H1 (cell line): ENCODE measurements around the gene DDX23. TPM values are rescaled to one million over a fixed set of nuclear protein-coding genes. Genes with fewer than 3 reads are reported as not detected.
A peak's percentile ranks its signal among the peaks of the same experiment; 100 is the strongest.

Experiments used
- CTCF ChIA-PET: fragments of 300-600 bp; sonication (Branson Sonifier 250); formaldehyde crosslinking; loops from one replicate; lab custom pipeline; 2021; ENCODE audit not compliant: partially characterized antibody; lab: Charles Lee
- POLR2A ChIA-PET: fragments of 300-600 bp; sonication (Branson Sonifier 250); formaldehyde crosslinking; loops from one replicate; lab custom pipeline; 2021; ENCODE audit warnings: inconsistent platforms; ENCODE audit not compliant: partially characterized antibody; lab: Charles Lee
- DNase-seq, 2 experiments: peaks; one replicate each; pipeline versions ENCODE4 v3.0.0 to v3.0.0-alpha.2; 2010 to 2022; ENCODE audit warnings: low spot score in 2 of 2, low read depth in 1 of 2, mixed read lengths in 1 of 2
- FAIRE-seq: peaks from 2 replicates; lab custom pipeline; 2011; peaks lifted over from hg19 to GRCh38; lab: Jason Lieb, UNC
- H2AFZ ChIP-seq: 2 replicates; pipeline ENCODE4 v1.8.1; 2012; ENCODE audit warnings: low read length, inconsistent platforms
- H2AK5ac ChIP-seq: 2 replicates; pipeline ENCODE4 v1.6.1; 2013; ENCODE audit warnings: low read depth, low read length
- H2BK120ac ChIP-seq: replicated peaks from 2 replicates; pipeline ENCODE3; 2013; ENCODE audit warnings: low read depth, low read length, inconsistent platforms
- H2BK12ac ChIP-seq: 2 replicates; pipeline ENCODE4 v1.6.1; 2013; ENCODE audit warnings: low read depth, low read length
- H2BK15ac ChIP-seq: 2 replicates; pipeline ENCODE4 v1.6.1; 2013; ENCODE audit warnings: low read length
- H2BK20ac ChIP-seq: 2 replicates; pipeline ENCODE4 v1.6.1; 2013; ENCODE audit warnings: low read length
- H2BK5ac ChIP-seq: 2 replicates; pipeline ENCODE4 v1.6.1; 2013; ENCODE audit warnings: low read depth, low read length
- H3K14ac ChIP-seq: 2 replicates; pipeline ENCODE4 v1.6.1; 2013; ENCODE audit warnings: inconsistent platforms; ENCODE audit not compliant: insufficient read length
- H3K18ac ChIP-seq: 2 replicates; pipeline ENCODE4 v1.6.1; 2013; ENCODE audit warnings: low read length; ENCODE audit errors: extremely low read depth
- H3K23ac ChIP-seq: 2 replicates; pipeline ENCODE4 v1.6.1; 2013; ENCODE audit warnings: inconsistent platforms; ENCODE audit not compliant: insufficient read length
- H3K23me2 ChIP-seq: 2 replicates; pipeline ENCODE4 v1.6.1; 2013; ENCODE audit warnings: low read depth, low read length
- H3K27ac ChIP-seq: 2 replicates; pipeline ENCODE4 v1.6.1; 2011; ENCODE audit warnings: low read depth, low read length, inconsistent platforms
- H3K27me3 ChIP-seq, 4 experiments: replicated peaks in 1 of 4; 1 replicate in 1 of 4; 2 replicates in 3 of 4; pipeline versions ENCODE4 v1.6.1 to v1.8.1; 2011 to 2013; ENCODE audit warnings: low read length in 3 of 4, mild to moderate bottlenecking in 3 of 4, inconsistent platforms in 2 of 4, mixed read lengths in 2 of 4, moderate library complexity in 1 of 4; ENCODE audit not compliant: control insufficient read depth in 3 of 4, insufficient read depth in 3 of 4; ENCODE audit errors: extremely low read depth in 1 of 4
- H3K36me3 ChIP-seq, 4 experiments: 2 replicates each; pipeline versions ENCODE4 v1.6.1 to v1.8.1; 2011 to 2013; ENCODE audit warnings: mild to moderate bottlenecking in 4 of 4, low read length in 3 of 4, moderate library complexity in 2 of 4, control low read depth in 1 of 4, inconsistent platforms in 1 of 4; ENCODE audit not compliant: insufficient read depth in 4 of 4, control insufficient read depth in 2 of 4
- H3K4ac ChIP-seq: replicated peaks from 2 replicates; pipeline ENCODE3; 2013; ENCODE audit warnings: low read length, low read depth, mixed read lengths, inconsistent platforms; ENCODE audit not compliant: insufficient read length
- H3K4me1 ChIP-seq, 4 experiments: replicated peaks in 1 of 4; 1 replicate in 1 of 4; 2 replicates in 3 of 4; pipeline versions ENCODE4 v1.6.1 to v1.8.1; 2011 to 2013; ENCODE audit warnings: low read length in 3 of 4, inconsistent platforms in 2 of 4, mixed read lengths in 1 of 4; ENCODE audit not compliant: insufficient read depth in 4 of 4, control insufficient read depth in 3 of 4
- H3K4me2 ChIP-seq, 2 experiments: 2 replicates each; pipeline versions ENCODE4 v1.6.1 to v1.8.1; 2011 to 2013; ENCODE audit warnings: low read depth in 2 of 2, low read length in 2 of 2, control low read depth in 1 of 2, inconsistent platforms in 1 of 2, mild to moderate bottlenecking in 1 of 2; ENCODE audit not compliant: insufficient read depth in 1 of 2
- H3K4me3 ChIP-seq, 4 experiments: fragments of 200-600, 300-600 bp in 1 of 4; sonication (generic), shearing (Covaris generic), sonication (Bioruptor Twin) in 1 of 4; 2 replicates each; pipeline versions ENCODE4 v1.5.1 to v1.8.1; 2011 to 2016; ENCODE audit warnings: low read length in 4 of 4, low read depth in 3 of 4, control low read depth in 2 of 4, inconsistent platforms in 2 of 4, mild to moderate bottlenecking in 2 of 4, mixed read lengths in 1 of 4, moderate library complexity in 1 of 4; ENCODE audit not compliant: insufficient read depth in 2 of 4; ENCODE audit errors: extremely low read depth in 1 of 4
- H3K56ac ChIP-seq: replicated peaks from 2 replicates; pipeline ENCODE3; 2013; ENCODE audit warnings: low read depth, mild to moderate bottlenecking, mixed read lengths, low read length, inconsistent platforms; ENCODE audit not compliant: insufficient read length
- H3K79me1 ChIP-seq: 2 replicates; pipeline ENCODE4 v1.6.1; 2013; ENCODE audit warnings: low read depth, low read length, control low read depth
- H3K79me2 ChIP-seq, 2 experiments: 2 replicates each; pipeline versions ENCODE4 v1.6.1 to v1.8.1; 2012 to 2013; ENCODE audit warnings: low read length in 2 of 2, mild to moderate bottlenecking in 2 of 2, inconsistent platforms in 1 of 2; ENCODE audit not compliant: insufficient read depth in 2 of 2, control insufficient read depth in 1 of 2
- H3K9ac ChIP-seq, 4 experiments: replicated peaks in 1 of 4; 1 replicate in 1 of 4; 2 replicates in 3 of 4; pipeline versions ENCODE4 v1.6.1 to v1.8.1; 2011 to 2013; ENCODE audit warnings: low read depth in 3 of 4, low read length in 3 of 4, control low read depth in 2 of 4, mild to moderate bottlenecking in 2 of 4, moderate library complexity in 2 of 4, inconsistent platforms in 1 of 4; ENCODE audit errors: extremely low read depth in 1 of 4
- H3K9me3 ChIP-seq, 2 experiments: 2 replicates each; pipeline versions ENCODE4 v1.6.1 to v1.8.1; 2012 to 2013; ENCODE audit warnings: mild to moderate bottlenecking in 2 of 2, moderate library complexity in 2 of 2, control low read depth in 1 of 2, inconsistent platforms in 1 of 2, low read depth in 1 of 2, low read length in 1 of 2, mixed read lengths in 1 of 2; ENCODE audit not compliant: insufficient read depth in 2 of 2
- H4K20me1 ChIP-seq, 2 experiments: replicated peaks in 1 of 2; 2 replicates each; pipeline versions ENCODE3 to v1.8.1; 2011 to 2013; ENCODE audit warnings: inconsistent platforms in 2 of 2, low read length in 2 of 2, mild to moderate bottlenecking in 1 of 2; ENCODE audit not compliant: insufficient read depth in 2 of 2, control insufficient read depth in 1 of 2
- H4K5ac ChIP-seq: 2 replicates; pipeline ENCODE4 v1.6.1; 2013; ENCODE audit warnings: low read length, low read depth, mixed read lengths, inconsistent platforms; ENCODE audit not compliant: insufficient read length
- H4K8ac ChIP-seq: 2 replicates; pipeline ENCODE4 v1.8.0; 2013; ENCODE audit warnings: mild to moderate bottlenecking, moderate library complexity, low read length, inconsistent platforms; ENCODE audit not compliant: insufficient read depth; ENCODE audit errors: extremely low read depth
- H4K91ac ChIP-seq: replicated peaks from 2 replicates; pipeline ENCODE3; 2013; ENCODE audit warnings: low read length, mixed read lengths, inconsistent platforms; ENCODE audit not compliant: insufficient read length
- BCL11A ChIP-seq, 2 experiments: IDR thresholded peaks; one replicate each; pipeline ENCODE4 v1.6.1; 2011; ENCODE audit warnings: low read depth in 2 of 2, low read length in 2 of 2, mild to moderate bottlenecking in 2 of 2
- CHD1 ChIP-seq: IDR thresholded peaks from 2 replicates; pipeline ENCODE4 v1.6.1; 2012; ENCODE audit warnings: low read depth, low read length, improper control_type of control experiment
- CHD2 ChIP-seq: IDR thresholded peaks from 2 replicates; pipeline ENCODE4 v1.6.1; 2012; ENCODE audit warnings: low read length, improper control_type of control experiment
- EP300 ChIP-seq, 2 experiments: IDR thresholded peaks; 1 replicate in 1 of 2; 2 replicates in 1 of 2; pipeline ENCODE4 v1.6.1; 2011 to 2012; ENCODE audit warnings: low read depth in 2 of 2, low read length in 2 of 2, mild to moderate bottlenecking in 2 of 2, borderline replicate concordance in 1 of 2, inconsistent platforms in 1 of 2, moderate library complexity in 1 of 2
- EZH2 ChIP-seq: fragments of 200-600 bp; sonication (generic); IDR thresholded peaks from 2 replicates; pipeline ENCODE4 v1.7.1; 2012; ENCODE audit warnings: low read depth, mild to moderate bottlenecking, moderate library complexity, low read length, inconsistent platforms; ENCODE audit not compliant: severe bottlenecking
- GTF2F1 ChIP-seq: IDR thresholded peaks from 2 replicates; pipeline ENCODE4 v1.6.1; 2012; ENCODE audit warnings: low read depth, low read length, improper control_type of control experiment, borderline replicate concordance
- KDM1A ChIP-seq: fragments of 200-600, 300-600 bp; sonication (generic); IDR thresholded peaks from 2 replicates; pipeline ENCODE4 v1.7.1; 2016; ENCODE audit warnings: mild to moderate bottlenecking, low read length, borderline replicate concordance
- KDM4A ChIP-seq: IDR thresholded peaks from one replicate; pipeline ENCODE4 v1.7.1; 2012; ENCODE audit warnings: low read depth, mild to moderate bottlenecking, moderate library complexity, low read length, inconsistent platforms; ENCODE audit not compliant: severe bottlenecking
- POLR2AphosphoS5 ChIP-seq: IDR thresholded peaks from 2 replicates; pipeline ENCODE4 v1.6.1; 2011; ENCODE audit warnings: low read depth, low read length
- SAP30 ChIP-seq: fragments of 300-600 bp; sonication (generic); IDR thresholded peaks from 2 replicates; pipeline ENCODE4 v1.7.1; 2012; ENCODE audit warnings: low read length, moderate library complexity, mild to moderate bottlenecking, inconsistent platforms; ENCODE audit not compliant: insufficient read depth, insufficient replicate concordance
- SIX5 ChIP-seq: IDR thresholded peaks from 2 replicates; pipeline ENCODE4 v1.6.1; 2011; ENCODE audit warnings: mild to moderate bottlenecking, low read depth, low read length
- SP1 ChIP-seq: IDR thresholded peaks from 2 replicates; pipeline ENCODE4 v1.6.1; 2011; ENCODE audit warnings: low read depth, low read length
- SP2 ChIP-seq: IDR thresholded peaks from 2 replicates; pipeline ENCODE4 v1.6.1; 2012; ENCODE audit warnings: mild to moderate bottlenecking, low read length, inconsistent platforms
- SP4 ChIP-seq: IDR thresholded peaks from 2 replicates; pipeline ENCODE4 v1.6.1; 2012; ENCODE audit warnings: low read length, inconsistent platforms
- TAF1 ChIP-seq: IDR thresholded peaks from 2 replicates; pipeline ENCODE4 v1.6.1; 2011; ENCODE audit warnings: mild to moderate bottlenecking, low read depth, low read length
- WGBS, 2 experiments: shearing (Covaris generic) in 1 of 2; methylation state at CpG; one replicate each; pipeline versions ENCODE4 v1.1.6 to v1.1.7; 2013 to 2015; ENCODE audit warnings: low lambda C conversion rate in 2 of 2, mixed read lengths in 2 of 2, inconsistent platforms in 1 of 2, low coverage in 1 of 2, missing lambda C conversion rate in 1 of 2; ENCODE audit not compliant: insufficient replicate concordance in 2 of 2, insufficient coverage in 1 of 2, insufficient read length in 1 of 2; ENCODE audit errors: extremely low coverage in 1 of 2, missing lambda C conversion rate in 1 of 2; 5-methylcytosine and 5-hydroxymethylcytosine counted together
- polyA plus RNA-seq, 7 experiments: library from polyadenylated mRNA; depleted of rRNA in 3 of 7; stranded (reverse) in 5 of 7; unstranded in 2 of 7; fragments of >200 nt in 5 of 7; fragments of 200-250 nt in 2 of 7; gene quantifications; 1 replicate in 5 of 7; 2 replicates in 1 of 7; 4 replicates in 1 of 7; pipeline versions ENCODE4 v1.2.1 to v1.2.3, GENCODE V29; 2011 to 2013; ENCODE audit warnings: missing spikeins in 2 of 7, mixed read lengths in 2 of 7
- total RNA-seq: library from RNA; stranded (reverse); fragmentation: NEBNext Ultra II Directional; extraction: Animal tissue kit (Norgen Biotek cat#: 25700); gene quantifications from 2 replicates; pipeline ENCODE4 v1.2.1, GENCODE V29; 2021

The DDX23 gene
- total and polyA plus RNA-seq, 2 of the 8 experiments (the other 6 are each of a cell fraction or from before 2014, with no cell fraction given), result 43.5 to 107 TPM

DNA sequence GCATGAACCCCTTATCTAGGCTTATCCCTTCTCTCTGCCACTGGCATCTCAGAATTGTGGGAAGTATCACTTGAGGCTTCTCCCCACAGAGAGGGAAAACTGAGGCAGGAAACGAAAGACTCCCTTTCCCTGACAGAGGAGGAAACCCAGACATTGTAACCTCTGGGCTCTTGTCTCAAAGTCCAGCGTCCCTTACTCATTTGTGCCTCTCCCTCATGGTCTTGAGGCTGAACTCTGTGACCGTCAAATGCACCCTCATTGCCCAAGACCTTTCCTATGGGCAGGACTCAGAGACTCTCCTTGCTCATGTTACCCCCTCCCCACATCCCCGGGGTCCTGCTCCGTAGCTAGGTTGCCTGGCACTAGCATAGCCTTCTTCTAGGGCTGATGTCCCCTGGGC lies 29.8 kb downstream of the DDX23 start:
- H3K4me3 ChIP-seq, result no peak overlapping the region
- peaks cover 0 to 18% (median 15%) of the 10 kb centered on the region in 4 experiments; a peak in 6 of 7 replicates for H3K4me1 ChIP-seq
- no peak overlapping the region for H3K23ac ChIP-seq
- no peak overlapping the region for H4K8ac ChIP-seq
- H3K79me1 ChIP-seq, result no peaks in the 10 kb centered on the region
- no peaks in the 10 kb centered on the region for H3K9me3 ChIP-seq
- H3K4ac ChIP-seq, result no peak overlapping the region
- H3K23me2 ChIP-seq, result peaks cover 15% of the 10 kb centered on the region
- no peak overlapping the region for H2AK5ac ChIP-seq
- no peak overlapping the region for H3K9ac ChIP-seq
- ChIA-PET CTCF (interaction anchor here (12.1 kb wide), 1 partner anchor 5 kb away, joined by 121 read pairs; no protein-coding TSS in a partner anchor), POLR2A (interaction anchor here (1.1 to 7.6 kb wide), 5 partner anchors 10 to 43 kb away, joined by 3 to 47 read pairs (median 4); partner anchors contain the start of gene RND1)
- 85% methylated on average over 5 of the region's 5 CpGs; no CpG with 5 or more reads in 1 of the 2 experiments for WGBS, 2 experiments
- DNase-seq (no peak), FAIRE-seq (no peak)
- no peak overlapping the region for H2BK15ac ChIP-seq
- no peak overlapping the region for H3K14ac ChIP-seq
- H2BK20ac ChIP-seq, result peak overlapping the region; percentile 21; the same call in 1 of the 2 replicates
- H3K27ac ChIP-seq, result no peak overlapping the region
- peaks cover 0 to 3% of the 10 kb centered on the region in 2 experiments for H4K20me1 ChIP-seq
- H3K4me2 ChIP-seq, result no peak overlapping the region
- H3K18ac ChIP-seq, result no peak overlapping the region
- H4K5ac ChIP-seq, result no peak overlapping the region
- H2BK120ac ChIP-seq, result no peak overlapping the region
- no peak overlapping the region for H3K56ac ChIP-seq
- H3K79me2 ChIP-seq, result no peaks in the 10 kb centered on the region
- H4K91ac ChIP-seq, result no peak overlapping the region
- H2BK5ac ChIP-seq, result no peak overlapping the region
- no peak overlapping the region for H2BK12ac ChIP-seq
- peaks cover 9 to 23% (median 16%) of the 10 kb centered on the region in 4 experiments for H3K27me3 ChIP-seq
- H2AFZ ChIP-seq, result no peak overlapping the region
- peaks cover 0 to 6% (median 1%) of the 10 kb centered on the region in 4 experiments; a peak in 3 of 8 replicates for H3K36me3 ChIP-seq
- no peak for TF ChIP-seq EZH2
- TF ChIP-seq TAF1, result no peak
- no peak for TF ChIP-seq SP4
- TF ChIP-seq SP2, result no peak
- TF ChIP-seq SAP30, result no peak
- no peak for TF ChIP-seq SP1
- TF ChIP-seq GTF2F1, result no peak
- TF ChIP-seq KDM4A, result no peak
- no peak for TF ChIP-seq KDM1A
- TF ChIP-seq SIX5, result no peak
- no peak for TF ChIP-seq BCL11A (IDR thresholded peaks at IDR 0.05; ENCODE audit: low read depth in 2 of 2, low read length in 2 of 2)
- no peak for TF ChIP-seq POLR2AphosphoS5
- no peak for TF ChIP-seq CHD2
- no peak for TF ChIP-seq EP300 (IDR thresholded peaks at IDR 0.05; ENCODE audit: borderline replicate concordance in 1 of 2, low read depth in 2 of 2, low read length in 2 of 2)
- TF ChIP-seq CHD1, result no peak
